ENCODE results near the gene CD3D. TPM values are rescaled to one million over a fixed set of nuclear protein-coding genes. Genes with fewer than 3 reads are reported as not detected.
A peak's percentile ranks its signal among the peaks of the same experiment; 100 is the strongest.

Gene CD3D
- total RNA-seq, 2 experiments from 2014 or later, result not detected

DNA sequence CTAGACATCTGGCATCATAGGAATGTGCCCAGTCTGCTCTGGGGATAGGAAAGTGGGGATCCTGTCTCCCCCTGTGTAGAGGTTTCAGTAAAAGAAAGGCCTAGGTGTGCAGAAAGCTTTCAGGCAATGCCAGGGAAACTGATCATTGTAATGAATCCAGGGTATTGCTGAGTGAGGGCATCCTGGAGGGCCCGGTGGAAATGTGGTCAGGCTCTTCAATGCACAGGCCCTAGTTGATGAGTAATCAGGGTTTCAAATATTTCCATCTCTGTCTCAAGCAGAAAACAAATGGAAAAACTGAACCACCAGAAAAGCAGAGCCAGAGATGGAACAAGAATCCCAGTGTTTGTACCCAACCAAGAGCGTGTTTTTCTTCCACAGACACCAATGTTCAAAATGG, 35.9 kb downstream of the CD3D start:
- BruUV-seq (replicated peaks), result no TSS peak
- CTCF ChIA-PET (ENCODE audit: unreplicated experiment), result no interaction called here

DNA sequence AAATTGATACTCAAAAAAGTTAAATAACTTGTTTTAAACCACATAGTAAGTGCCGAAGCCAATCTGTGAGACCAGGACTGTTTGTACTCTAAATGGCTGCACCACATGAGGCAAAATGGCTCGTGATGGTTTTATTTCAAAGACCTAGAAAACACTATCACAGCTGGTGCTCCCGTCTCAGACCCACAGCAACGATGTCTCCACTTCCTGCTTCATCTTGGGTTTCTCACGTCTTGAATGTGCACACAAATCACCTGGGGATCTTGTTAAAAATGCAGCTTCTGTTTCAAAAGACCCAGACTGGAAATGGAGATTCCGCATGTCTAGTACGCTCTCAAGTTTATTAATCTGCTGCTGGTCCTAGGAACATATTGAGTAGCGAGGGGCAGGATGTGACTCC, 36.8 kb downstream of the CD3D start:
- H3K4me3 ChIP-seq (ENCODE audit: low read depth, low read length, poor library complexity, severe bottlenecking), result no peak overlapping the region
- no peak overlapping the region for H3K4me2 ChIP-seq (ENCODE audit: low read length)
- H3K9me3 ChIP-seq (ENCODE audit: low read length), result no peaks in the 10 kb centered on the region
- TF ChIP-seq EZH2phosphoT487 (IDR thresholded peaks at IDR 0.05; ENCODE audit: borderline replicate concordance, low read depth, low read length), result no peak
- TF ChIP-seq, protein P1, sequence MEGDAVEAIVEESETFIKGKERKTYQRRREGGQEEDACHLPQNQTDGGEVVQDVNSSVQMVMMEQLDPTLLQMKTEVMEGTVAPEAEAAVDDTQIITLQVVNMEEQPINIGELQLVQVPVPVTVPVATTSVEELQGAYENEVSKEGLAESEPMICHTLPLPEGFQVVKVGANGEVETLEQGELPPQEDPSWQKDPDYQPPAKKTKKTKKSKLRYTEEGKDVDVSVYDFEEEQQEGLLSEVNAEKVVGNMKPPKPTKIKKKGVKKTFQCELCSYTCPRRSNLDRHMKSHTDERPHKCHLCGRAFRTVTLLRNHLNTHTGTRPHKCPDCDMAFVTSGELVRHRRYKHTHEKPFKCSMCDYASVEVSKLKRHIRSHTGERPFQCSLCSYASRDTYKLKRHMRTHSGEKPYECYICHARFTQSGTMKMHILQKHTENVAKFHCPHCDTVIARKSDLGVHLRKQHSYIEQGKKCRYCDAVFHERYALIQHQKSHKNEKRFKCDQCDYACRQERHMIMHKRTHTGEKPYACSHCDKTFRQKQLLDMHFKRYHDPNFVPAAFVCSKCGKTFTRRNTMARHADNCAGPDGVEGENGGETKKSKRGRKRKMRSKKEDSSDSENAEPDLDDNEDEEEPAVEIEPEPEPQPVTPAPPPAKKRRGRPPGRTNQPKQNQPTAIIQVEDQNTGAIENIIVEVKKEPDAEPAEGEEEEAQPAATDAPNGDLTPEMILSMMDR (conservative IDR thresholded peaks at IDR 0.05; ENCODE audit: low read length), result no peak
- no TSS peak for BruUV-seq (replicated peaks)
- no peaks in the 10 kb centered on the region for H3K79me2 ChIP-seq (ENCODE audit: insufficient read depth, low read depth, low read length)
- no peaks in the 10 kb centered on the region for H4K20me1 ChIP-seq (ENCODE audit: insufficient read depth, low read length)
- no peaks in the 10 kb centered on the region for H3K36me3 ChIP-seq (ENCODE audit: insufficient read depth, low read length)
- no peaks in the 10 kb centered on the region for H3K9me2 ChIP-seq (ENCODE audit: insufficient read depth, low read length)
- no peak overlapping the region for H3K27ac ChIP-seq (ENCODE audit: low read depth, low read length, poor library complexity, severe bottlenecking)
- intact Hi-C loops (cut with micrococcal nuclease; ENCODE audit: unreplicated experiment), result no loop called here
- CTCF ChIA-PET (ENCODE audit: unreplicated experiment), result no interaction called here
- DNase-seq (ENCODE audit: low spot score), result no peak
- peak overlapping the region; percentile 52 for H2AFZ ChIP-seq (ENCODE audit: low read length)
- peaks cover 15% of the 10 kb centered on the region for H3K4me1 ChIP-seq (ENCODE audit: insufficient read depth, low read length, poor library complexity, severe bottlenecking)
- POLR2A ChIA-PET, result interaction anchor here (0.9 to 1.3 kb wide), 3 partner anchors 10 to 72 kb away, joined by 3 to 4 read pairs (median 4); no protein-coding TSS in a partner anchor

More for the DNA sequence above, 35.9 kb downstream of the CD3D start:
- intact Hi-C loops (cut with micrococcal nuclease; ENCODE audit: unreplicated experiment), result no loop called here
- Histone ChIP-seq H4K20me1 (ENCODE audit: insufficient read depth, low read length) (no peaks in the 10 kb centered on the region), H2AFZ (ENCODE audit: low read length) (0 out of 2 replicates have a peak overlapping the region, but pooled peaks have one; percentile 14), H3K27ac (ENCODE audit: low read depth, low read length, poor library complexity, severe bottlenecking) (no peak overlapping the region), H3K4me2 (ENCODE audit: low read length) (no peak overlapping the region), H3K9me2 (ENCODE audit: insufficient read depth, low read length) (no peaks in the 10 kb centered on the region), H3K4me1 (ENCODE audit: insufficient read depth, low read length, poor library complexity, severe bottlenecking) (peaks cover 23% of the 10 kb centered on the region), H3K79me2 (ENCODE audit: insufficient read depth, low read depth, low read length) (no peaks in the 10 kb centered on the region), H3K36me3 (ENCODE audit: insufficient read depth, low read length) (no peaks in the 10 kb centered on the region), H3K9me3 (ENCODE audit: low read length) (no peaks in the 10 kb centered on the region), H3K4me3 (ENCODE audit: low read depth, low read length, poor library complexity, severe bottlenecking) (no peak overlapping the region)
- no peak for TF ChIP-seq EZH2phosphoT487 (IDR thresholded peaks at IDR 0.05; ENCODE audit: borderline replicate concordance, low read depth, low read length)
- TF ChIP-seq, protein P1 (conservative IDR thresholded peaks at IDR 0.05; ENCODE audit: low read length), result no peak
- no peak for DNase-seq (ENCODE audit: low spot score)
- POLR2A ChIA-PET, result no interaction called here

GRCh38 chr11:118304568-118305248, 37.8 kb downstream of the CD3D start, which contains the start of gene CD3E:
CD3E (plus strand) TSS chr11:118304730; CDS start chr11:118304953, 223 bp downstream.
- intact Hi-C loops (cut with micrococcal nuclease; ENCODE audit: unreplicated experiment), result no loop called here
- Histone ChIP-seq H3K9me3 (ENCODE audit: low read length) (no peaks in the 10 kb centered on the region), H3K9me2 (ENCODE audit: insufficient read depth, low read length) (no peaks in the 10 kb centered on the region), H3K36me3 (ENCODE audit: insufficient read depth, low read length) (no peaks in the 10 kb centered on the region), H3K4me3 (ENCODE audit: low read depth, low read length, poor library complexity, severe bottlenecking) (no peak within 1 kb of the TSS), H3K79me2 (ENCODE audit: insufficient read depth, low read depth, low read length) (no peaks in the 10 kb centered on the region), H3K27ac (ENCODE audit: low read depth, low read length, poor library complexity, severe bottlenecking) (no peak within 1 kb of the TSS), H2AFZ (ENCODE audit: low read length) (peak within 1 kb of the TSS; percentile 89), H4K20me1 (ENCODE audit: insufficient read depth, low read length) (no peaks in the 10 kb centered on the region), H3K4me2 (ENCODE audit: low read length) (peak within 1 kb of the TSS; percentile 39), H3K4me1 (ENCODE audit: insufficient read depth, low read length, poor library complexity, severe bottlenecking) (peaks cover 13% of the 10 kb centered on the region)
- ChIA-PET POLR2A (interaction anchor here (0.9 to 1.8 kb wide), 7 partner anchors 9 to 439 kb away, joined by 3 to 4 read pairs (median 4); partner anchors contain the start of gene MPZL3), CTCF (ENCODE audit: unreplicated experiment) (interaction anchor here (0.6 kb wide), 2 partner anchors 9 to 79 kb away, joined by 3 read pairs; no protein-coding TSS in a partner anchor)
- no peak for TF ChIP-seq EZH2phosphoT487 (IDR thresholded peaks at IDR 0.05; ENCODE audit: borderline replicate concordance, low read depth, low read length)
- DNase-seq (ENCODE audit: low spot score), result peak; percentile 37
- BruUV-seq (replicated peaks), result no TSS peak
